Kidney (tissue), 14 donors: ENCODE data around the gene PWWP2B. TPM values are rescaled to one million over a fixed set of nuclear protein-coding genes. Genes with fewer than 3 reads are reported as not detected.
A peak's percentile ranks its signal among the peaks of the same experiment; 100 is the strongest.
"Not testable (repeated sequence)": the region's sequence is repeated elsewhere in the genome, so short reads cannot be mapped to it uniquely, and the experiment has no call there.

ENCODE experiments used
- DNase-seq, 5 donors: peaks; one replicate each; pipeline ENCODE4 v3.0.0-alpha.2; 2013 to 2020
- FAIRE-seq: peaks from 2 replicates; lab custom pipeline; 2012; peaks lifted over from hg19 to GRCh38; lab: Jason Lieb, UNC
- H3K27ac ChIP-seq, 2 donors: one replicate each; pipeline ENCODE4 v1.7.0; 2013; ENCODE audit warnings: low read depth in 2 of 2, low read length in 2 of 2, inconsistent platforms in 1 of 2
- H3K27me3 ChIP-seq: one replicate; pipeline ENCODE4 v1.7.1; 2013; ENCODE audit warnings: low read length, inconsistent platforms; ENCODE audit not compliant: control insufficient read depth, insufficient read depth
- H3K36me3 ChIP-seq, 3 donors: one replicate each; pipeline versions ENCODE4 v1.7.0 to v1.7.1; 2013; ENCODE audit warnings: low read length in 3 of 3, control low read depth in 1 of 3, inconsistent platforms in 1 of 3; ENCODE audit not compliant: insufficient read depth in 3 of 3, control insufficient read depth in 2 of 3
- H3K4me1 ChIP-seq, 3 donors: one replicate each; pipeline versions ENCODE4 v1.7.0 to v1.7.1; 2013; ENCODE audit warnings: low read length in 3 of 3, inconsistent platforms in 1 of 3, low read depth in 1 of 3; ENCODE audit not compliant: control insufficient read depth in 2 of 3, insufficient read depth in 2 of 3
- H3K4me3 ChIP-seq, 3 donors: one replicate each; pipeline versions ENCODE4 v1.7.0 to v1.8.1; 2013; ENCODE audit warnings: low read length in 3 of 3, control low read depth in 1 of 3, inconsistent platforms in 1 of 3
- H3K9ac ChIP-seq, 3 donors: one replicate each; pipeline versions ENCODE4 v1.7.0 to v1.7.1; 2013; ENCODE audit warnings: low read length in 3 of 3, control low read depth in 1 of 3, inconsistent platforms in 1 of 3
- H3K9me3 ChIP-seq, 3 donors: one replicate each; pipeline versions ENCODE4 v1.7.0 to v1.7.1; 2013; ENCODE audit warnings: low read length in 3 of 3, control low read depth in 1 of 3, inconsistent platforms in 1 of 3; ENCODE audit not compliant: control insufficient read depth in 2 of 3, insufficient read depth in 1 of 3
- intact Hi-C: fragments of 100-400 bp; cut with DNase I; formaldehyde crosslinking; loops from one replicate; pipeline ENCODE4 v1.11.1; 2022
- polyA plus RNA-seq: library from polyadenylated mRNA; stranded (reverse); fragments of 350-450 nt; fragmentation: Illumina TruSeq; extraction: RNeasy Lipid Tissue Mini Kit (QIAGEN cat#74804); gene quantifications from one replicate; pipeline ENCODE4 v1.2.3, GENCODE V29; 2014; ENCODE audit warnings: low read depth, low replicate concordance; ENCODE audit not compliant: insufficient read depth
- total RNA-seq: library from RNA; stranded (reverse); fragmentation: NEBNext Ultra II Directional; extraction: Animal tissue kit (Norgen Biotek cat#: 25700); gene quantifications from one replicate; pipeline ENCODE4 v1.2.1, GENCODE V29; 2021
- TF ChIP-seq, protein P1 (sequence below): IDR thresholded peaks from 3 replicates; pipeline ENCODE4 v1.5.1; 2012; ENCODE audit warnings: mild to moderate bottlenecking, moderate library complexity, borderline replicate concordance; ENCODE audit not compliant: insufficient read depth; ENCODE audit errors: extremely low read depth
- donor health status: control.
- donor health status: control.
- donor health status: control.
- donor health status: control.
- donor health status: control.
- donor health status: DM: yes; HTN: yes; CAD: no.
- donor health status: Normal renal cell carcinoma (clear cell type).

PWWP2B gene
- total and polyA plus RNA-seq, 2 donors from 2014 or later = 12.9 to 24.3 TPM

DNA sequence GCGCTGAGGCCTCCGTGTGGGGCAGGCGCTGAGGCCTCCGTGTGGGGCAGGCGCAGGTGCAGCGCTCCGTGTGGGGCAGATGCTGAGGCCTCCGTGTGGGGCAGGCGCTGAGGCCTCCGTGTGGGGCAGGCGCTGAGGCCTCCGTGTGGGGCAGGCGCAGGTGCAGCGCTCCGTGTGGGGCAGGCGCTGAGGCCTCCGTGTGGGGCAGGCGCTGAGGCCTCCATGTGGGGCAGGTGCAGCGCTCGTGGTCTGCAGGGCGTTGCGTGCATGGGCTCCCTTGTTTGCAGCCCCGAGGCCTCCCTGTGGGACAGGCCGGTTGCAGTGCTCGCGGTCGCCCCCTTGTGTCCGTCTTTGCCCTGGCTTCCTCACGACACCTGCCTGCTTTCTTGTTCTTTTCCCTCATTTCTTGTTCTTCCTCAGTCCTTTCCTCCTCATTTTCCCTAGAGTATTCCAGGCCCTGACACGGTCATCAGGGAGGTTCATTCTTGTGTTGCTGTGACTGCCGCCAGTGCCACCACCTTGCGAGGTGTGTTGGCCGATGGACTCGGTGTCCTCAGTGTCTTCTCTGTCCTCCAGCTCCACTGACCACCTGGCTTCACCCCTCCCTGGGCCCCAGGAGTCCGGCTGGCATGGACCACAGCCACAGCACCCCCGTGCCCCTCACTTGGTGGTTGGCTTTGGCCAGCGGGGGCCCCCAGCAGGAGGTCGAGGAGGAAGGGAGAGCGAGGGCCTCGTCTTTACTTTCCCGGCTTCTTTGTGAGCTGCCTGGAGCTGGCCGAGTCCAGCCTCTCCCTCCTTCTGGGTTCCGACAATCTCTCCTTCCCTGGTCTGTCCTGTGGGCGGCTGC is 44.3 kb upstream of the PWWP2B start:
- not testable (repeated sequence) for FAIRE-seq
- intact Hi-C loops = loop anchor here (10.0 kb wide), 1 partner anchor 128 kb away; no protein-coding TSS in a partner anchor
- DNase-seq = peak in 4 of 5 donors; percentile 75 to 80 (median 78)

GRCh38 chr10:132353456-132354355 is 43.3 kb upstream of the PWWP2B start:
- Histone ChIP-seq H3K27me3 (no peaks in the 10 kb centered on the region), H3K9me3 (no peaks in the 10 kb centered on the region), H3K9ac (no peak overlapping the region), H3K36me3 (peaks cover 0 to 7% (median 2%) of the 10 kb centered on the region in 3 donors), H3K4me1 (no peaks in the 10 kb centered on the region), H3K27ac (no peak overlapping the region), H3K4me3 (no peak overlapping the region)
- peak in 1 of 5 donors; percentile 69 for DNase-seq
- TF ChIP-seq, protein P1, sequence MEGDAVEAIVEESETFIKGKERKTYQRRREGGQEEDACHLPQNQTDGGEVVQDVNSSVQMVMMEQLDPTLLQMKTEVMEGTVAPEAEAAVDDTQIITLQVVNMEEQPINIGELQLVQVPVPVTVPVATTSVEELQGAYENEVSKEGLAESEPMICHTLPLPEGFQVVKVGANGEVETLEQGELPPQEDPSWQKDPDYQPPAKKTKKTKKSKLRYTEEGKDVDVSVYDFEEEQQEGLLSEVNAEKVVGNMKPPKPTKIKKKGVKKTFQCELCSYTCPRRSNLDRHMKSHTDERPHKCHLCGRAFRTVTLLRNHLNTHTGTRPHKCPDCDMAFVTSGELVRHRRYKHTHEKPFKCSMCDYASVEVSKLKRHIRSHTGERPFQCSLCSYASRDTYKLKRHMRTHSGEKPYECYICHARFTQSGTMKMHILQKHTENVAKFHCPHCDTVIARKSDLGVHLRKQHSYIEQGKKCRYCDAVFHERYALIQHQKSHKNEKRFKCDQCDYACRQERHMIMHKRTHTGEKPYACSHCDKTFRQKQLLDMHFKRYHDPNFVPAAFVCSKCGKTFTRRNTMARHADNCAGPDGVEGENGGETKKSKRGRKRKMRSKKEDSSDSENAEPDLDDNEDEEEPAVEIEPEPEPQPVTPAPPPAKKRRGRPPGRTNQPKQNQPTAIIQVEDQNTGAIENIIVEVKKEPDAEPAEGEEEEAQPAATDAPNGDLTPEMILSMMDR = no peak
- no peak for FAIRE-seq
- intact Hi-C loops = loop anchor here (10.0 kb wide), 1 partner anchor 129 kb away; no protein-coding TSS in a partner anchor

More for the DNA sequence above, 44.3 kb upstream of the PWWP2B start:
- H3K36me3 ChIP-seq, H3K4me1 ChIP-seq, H3K27ac ChIP-seq, H3K4me3 ChIP-seq, H3K9ac ChIP-seq, H3K27me3 ChIP-seq, H3K9me3 ChIP-seq: not testable (repeated sequence)
- TF ChIP-seq, protein P1 = peak; percentile 77

GRCh38 chr10:132354356-132355094 is 42.5 kb upstream of the PWWP2B start:
- no peak overlapping the region for H3K9ac ChIP-seq
- H3K27me3 ChIP-seq = no peaks in the 10 kb centered on the region
- no peaks in the 10 kb centered on the region for H3K4me1 ChIP-seq
- no peak overlapping the region for H3K27ac ChIP-seq
- H3K36me3 ChIP-seq = no peaks in the 10 kb centered on the region
- TF ChIP-seq, protein P1 = no peak
- intact Hi-C loops = loop anchor here (10.0 kb wide), 1 partner anchor 130 kb away; no protein-coding TSS in a partner anchor
- FAIRE-seq (no peak), DNase-seq (peak in 1 of 5 donors; percentile 72)
- H3K9me3 ChIP-seq = no peaks in the 10 kb centered on the region
- no peak overlapping the region for H3K4me3 ChIP-seq
